Thyroid gland (tissue), 4 donors: Measurements from ENCODE around the gene GMEB2. TPM values are rescaled to one million over a fixed set of nuclear protein-coding genes. Genes with fewer than 3 reads are reported as not detected.
A peak's percentile ranks its signal among the peaks of the same experiment; 100 is the strongest.

Experiments used
- DNase-seq, 2 donors: peaks; one replicate each; pipeline ENCODE4 v3.0.0-alpha.2; 2019
- H3K27ac ChIP-seq, 3 donors: fragments of 200-600 bp; sonication (generic); 1 replicate in 2 of 3; 2 replicates in 1 of 3; pipeline ENCODE4 v1.5.1; 2016 to 2019; ENCODE audit warnings: mild to moderate bottlenecking in 1 of 3, moderate library complexity in 1 of 3
- H3K27me3 ChIP-seq: fragments of 200-600 bp; sonication (generic); one replicate; pipeline ENCODE4 v1.5.1; 2019
- H3K36me3 ChIP-seq, 2 donors: fragments of 200-600 bp; sonication (generic); one replicate each; pipeline ENCODE4 v1.5.1; 2016 to 2019
- H3K4me1 ChIP-seq, 2 donors: fragments of 200-600 bp; sonication (generic); one replicate each; pipeline ENCODE4 v1.5.1; 2017 to 2019
- H3K4me3 ChIP-seq, 3 donors: fragments of 200-600 bp; sonication (generic); replicated peaks in 1 of 3; 1 replicate in 2 of 3; 2 replicates in 1 of 3; pipeline ENCODE4 v1.5.1; 2016; ENCODE audit warnings: mild to moderate bottlenecking in 1 of 3
- H3K9me3 ChIP-seq: fragments of 200-600 bp; sonication (generic); one replicate; pipeline ENCODE4 v1.5.1; 2017
- CTCF ChIP-seq, 6 experiments: fragments of 200-600 bp in 3 of 6; fragments of 450-650 bp in 3 of 6; sonication (generic) in 3 of 6; IDR thresholded peaks; one replicate each; pipeline ENCODE4 v1.5.1; 2016 to 2019; ENCODE audit warnings: antibody characterized with exemption in 6 of 6, mild to moderate bottlenecking in 2 of 6, inconsistent platforms in 1 of 6, moderate library complexity in 1 of 6
- POLR2A ChIP-seq, 2 donors: fragments of 450-650 bp; IDR thresholded peaks; one replicate each; pipeline ENCODE4 v1.6.1; 2017; ENCODE audit warnings: antibody characterized with exemption in 2 of 2, mild to moderate bottlenecking in 2 of 2, moderate library complexity in 1 of 2
- WGBS, 2 donors: methylation state at CpG; one replicate each; pipeline ENCODE4 v1.1.5; 2017; 5-methylcytosine and 5-hydroxymethylcytosine counted together
- intact Hi-C: fragments of 100-400 bp; cut with DNase I; formaldehyde crosslinking; loops from one replicate; pipeline ENCODE4 v1.15.1; 2023
- total RNA-seq, 4 donors: library from RNA; depleted of rRNA; stranded (reverse); fragments of >200 nt; gene quantifications; one replicate each; pipeline ENCODE4 v1.2.3, GENCODE V29; 2016

GMEB2 gene
- total RNA-seq, 4 donors from 2014 or later: 23.1 to 34.9 (median 29.9) TPM

GRCh38 chr20:63648190-63648589 lies 21.3 kb upstream of the GMEB2 start:
- 95 to 97% methylated on average over 6 of the region's 6 CpGs for WGBS, 2 donors
- intact Hi-C loops: loop anchor here (10.0 kb wide), 1 partner anchor 73 kb away; the partner anchor contains the start of gene HELZ2
- Histone ChIP-seq H3K4me1 (peaks cover 6 to 17% of the 10 kb centered on the region in 2 donors), H3K36me3 (no peaks in the 10 kb centered on the region), H3K27ac (no peak overlapping the region), H3K27me3 (no peaks in the 10 kb centered on the region), H3K4me3 (no peak overlapping the region), H3K9me3 (no peaks in the 10 kb centered on the region)
- no peak for DNase-seq
- TF ChIP-seq POLR2A (IDR thresholded peaks at IDR 0.05): no peak
- no peak for TF ChIP-seq CTCF (IDR thresholded peaks at IDR 0.05)

- intact Hi-C loops: loop anchor here (10.0 kb wide), 1 partner anchor 70 kb away; the partner anchor contains the start of gene HELZ2
- no peak for DNase-seq
- 81 to 93% methylated on average over 2 to 3 of the region's 4 CpGs for WGBS, 2 donors
Observed at GRCh38 chr20:63645218-63645617, 18.3 kb upstream of the GMEB2 start.

GRCh38 chr20:63643946-63644345 lies 17.0 kb upstream of the GMEB2 start:
- intact Hi-C loops: loop anchor here (10.0 kb wide), 1 partner anchor 69 kb away; the partner anchor contains the start of gene HELZ2
- Histone ChIP-seq H3K27ac (no peak overlapping the region), H3K36me3 (no peaks in the 10 kb centered on the region), H3K9me3 (no peaks in the 10 kb centered on the region), H3K4me3 (no peak overlapping the region), H3K27me3 (no peaks in the 10 kb centered on the region), H3K4me1 (peaks cover 10 to 18% of the 10 kb centered on the region in 2 donors)
- DNase-seq: no peak
- 94 to 95% methylated on average over 10 to 13 of the region's 15 CpGs for WGBS, 2 donors
- TF ChIP-seq CTCF (IDR thresholded peaks at IDR 0.05): no peak
- no peak for TF ChIP-seq POLR2A (IDR thresholded peaks at IDR 0.05)

More at GRCh38 chr20:63645218-63645617, 18.3 kb upstream of the GMEB2 start:
- H3K27me3 ChIP-seq: no peaks in the 10 kb centered on the region
- H3K36me3 ChIP-seq: no peaks in the 10 kb centered on the region
- peaks cover 4 to 15% of the 10 kb centered on the region in 2 donors for H3K4me1 ChIP-seq
- no peak overlapping the region for H3K4me3 ChIP-seq
- no peak for TF ChIP-seq POLR2A (IDR thresholded peaks at IDR 0.05)
- TF ChIP-seq CTCF (IDR thresholded peaks at IDR 0.05): no peak
- H3K9me3 ChIP-seq: no peaks in the 10 kb centered on the region
- no peak overlapping the region for H3K27ac ChIP-seq

DNA sequence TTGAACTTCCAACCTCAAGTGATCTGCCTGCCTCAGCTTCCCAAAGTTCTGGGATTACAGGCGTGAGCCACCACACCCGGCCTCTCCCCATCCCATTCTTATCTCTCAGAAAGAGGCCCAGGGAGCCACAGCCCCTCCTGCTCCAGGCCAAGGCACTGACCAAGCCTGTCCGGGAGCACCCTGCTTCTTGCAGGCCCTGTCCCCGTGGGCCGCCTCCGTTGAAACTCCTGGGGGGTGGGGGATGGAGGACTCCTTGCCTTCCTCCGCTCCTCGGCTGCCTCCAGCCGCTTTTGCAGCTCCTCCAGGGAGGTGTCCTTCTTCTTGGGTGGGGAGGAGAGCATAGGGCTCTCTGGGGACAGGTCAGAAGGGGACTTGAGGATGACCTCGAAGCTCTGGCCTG lies 16.6 kb upstream of the GMEB2 start:
- H3K27ac ChIP-seq: no peak overlapping the region
- intact Hi-C loops: loop anchor here (10.0 kb wide), 1 partner anchor 69 kb away; the partner anchor contains the start of gene HELZ2
- no peaks in the 10 kb centered on the region for H3K9me3 ChIP-seq
- H3K4me3 ChIP-seq: no peak overlapping the region
- H3K4me1 ChIP-seq: peaks cover 10 to 18% of the 10 kb centered on the region in 2 donors
- DNase-seq: no peak
- 89 to 96% methylated on average over 7 to 10 of the region's 10 CpGs for whole genome bisulfite sequencing, 2 donors
- H3K36me3 ChIP-seq: no peaks in the 10 kb centered on the region
- no peaks in the 10 kb centered on the region for H3K27me3 ChIP-seq
- TF ChIP-seq POLR2A (IDR thresholded peaks at IDR 0.05): no peak
- TF ChIP-seq CTCF (IDR thresholded peaks at IDR 0.05): no peak

GRCh38 chr20:63642527-63643247 lies 15.8 kb upstream of the GMEB2 start:
- Histone ChIP-seq H3K9me3 (no peaks in the 10 kb centered on the region), H3K27me3 (no peaks in the 10 kb centered on the region), H3K4me3 (peak overlapping the region in 2 of 3 donors; percentile 8 to 41), H3K27ac (peak overlapping the region; percentile 8 to 75 (median 74)), H3K4me1 (peaks cover 10 to 18% of the 10 kb centered on the region in 2 donors), H3K36me3 (no peaks in the 10 kb centered on the region)
- intact Hi-C loops: loop anchor here (10.0 kb wide), 1 partner anchor 68 kb away; the partner anchor contains the start of gene HELZ2
- DNase-seq: peak in 1 of 2 donors; percentile 42
- TF ChIP-seq CTCF (IDR thresholded peaks at IDR 0.05) (no peak), POLR2A (IDR thresholded peaks at IDR 0.05) (no peak)
- WGBS, 2 donors: 49 to 90% methylated on average over 6 to 10 of the region's 29 CpGs
